Activated naive CD4-positive, alpha-beta T cell treated with anti-CD3 and anti-CD28 coated beads, Interleukin-2, amount 50 U/mL, for 72 hours (primary cell): ENCODE results near the gene TMEM123. TPM values are rescaled to one million over a fixed set of nuclear protein-coding genes. Genes with fewer than 3 reads are reported as not detected.

Source experiments
- ATAC-seq, 2 donors: fragments of 150-1000 bp; cut with Tn5 transposase; 2 replicates each; pipeline ENCODE4 v1.10.0; 2021; ENCODE audit warnings: mild to moderate bottlenecking in 2 of 2, moderate library complexity in 2 of 2
- DNase-seq, 2 donors: peaks; one replicate each; pipeline ENCODE4 v3.0.0; 2021 to 2022; ENCODE audit warnings: low spot score in 2 of 2
- H3K27ac Mint-ChIP-seq, 2 donors: one replicate each; pipeline ENCODE4 v1.8.0; 2022; ENCODE audit warnings: mild to moderate bottlenecking in 2 of 2, mixed read lengths in 2 of 2
- H3K36me3 Mint-ChIP-seq, 2 donors: one replicate each; pipeline ENCODE4 v1.8.0; 2022; ENCODE audit warnings: mixed read lengths in 2 of 2
- H3K9me3 Mint-ChIP-seq, 2 donors: one replicate each; pipeline ENCODE4 v1.8.0; 2022; ENCODE audit warnings: mixed read lengths in 2 of 2
- total RNA-seq, 2 donors: library from RNA; stranded (reverse); gene quantifications; one replicate each; pipeline ENCODE4 v1.2.3, GENCODE V29; 2022

Gene TMEM123
- total RNA-seq, 2 donors from 2014 or later: 193 to 330 TPM

DNA sequence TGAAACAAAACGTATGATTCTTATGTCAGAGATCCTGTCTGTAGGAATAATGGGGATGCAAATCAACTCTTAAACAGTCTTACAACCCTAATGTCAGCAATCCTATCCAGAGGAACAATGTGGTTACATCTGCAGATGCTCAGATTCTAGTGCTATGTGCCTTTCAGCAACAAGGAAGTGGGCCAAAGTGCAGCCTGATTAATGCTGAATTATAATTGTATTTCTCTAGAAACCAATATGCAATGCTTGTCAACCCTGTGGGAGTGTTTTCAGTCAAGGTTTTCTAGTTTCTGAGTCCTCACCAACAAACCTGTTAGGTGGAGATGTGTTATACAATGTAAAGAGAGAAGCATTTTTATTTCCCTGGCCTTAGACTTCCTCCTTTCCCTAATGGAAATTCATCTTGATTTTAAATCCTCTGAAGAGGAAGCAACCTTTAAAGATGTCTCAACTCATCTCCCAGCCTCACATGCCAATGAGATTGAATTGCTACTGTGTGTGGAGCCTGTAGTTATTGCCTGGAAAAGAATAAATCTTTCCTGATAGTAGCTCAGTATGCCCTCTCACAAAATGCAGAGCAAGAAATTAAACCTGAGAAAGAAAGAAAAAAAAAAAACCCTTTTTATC, 26.2 kb upstream of the TMEM123 start:
- DNase-seq: no peak
- Mint-ChIP-seq H3K36me3 (peaks cover 0 to 6% of the 10 kb centered on the region in 2 donors), H3K27ac (no peak overlapping the region), H3K9me3 (no peaks in the 10 kb centered on the region)
- ATAC-seq: no peak

- no peak for DNase-seq
- ATAC-seq: peak; percentile 35 to 67
- peaks cover 0 to 6% of the 10 kb centered on the region in 2 donors for H3K36me3 Mint-ChIP-seq
- H3K9me3 Mint-ChIP-seq: no peaks in the 10 kb centered on the region
- peak overlapping the region; percentile 65 to 92 for H3K27ac Mint-ChIP-seq
These were observed 24.2 kb upstream of the TMEM123 start for GRCh38 chr11:102476812-102477211.

DNA sequence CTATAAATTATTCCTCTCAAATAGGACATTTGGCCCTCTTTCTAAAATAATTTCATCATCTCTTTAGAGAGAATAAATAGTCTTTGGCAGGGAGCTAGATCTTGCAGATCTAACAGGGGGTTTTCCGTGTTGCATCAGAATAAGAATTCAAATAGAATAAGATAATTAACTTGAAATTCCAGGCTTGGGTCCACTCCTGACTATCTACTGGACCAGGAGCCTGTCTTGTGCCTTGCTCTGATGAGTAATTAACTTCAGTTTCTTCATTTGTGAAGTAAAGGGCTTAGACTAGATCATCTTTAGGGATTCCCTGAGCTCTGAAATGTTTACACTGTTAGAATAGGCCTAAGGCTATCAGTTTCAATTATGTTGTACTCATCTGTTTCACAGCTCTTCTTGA, 23.5 kb upstream of the TMEM123 start:
- Mint-ChIP-seq H3K27ac (peak overlapping the region; percentile 65 to 92), H3K36me3 (peaks cover 0 to 6% of the 10 kb centered on the region in 2 donors), H3K9me3 (no peaks in the 10 kb centered on the region)
- DNase-seq: no peak
- ATAC-seq: peak; percentile 18 to 54

GRCh38 chr11:102473543-102473942, 21.0 kb upstream of the TMEM123 start:
- ATAC-seq (peak in 1 of 2 donors; percentile 21), DNase-seq (no peak)
- Mint-ChIP-seq H3K27ac (peak overlapping the region in 1 of 2 donors; percentile 71), H3K9me3 (no peaks in the 10 kb centered on the region), H3K36me3 (peaks cover 4 to 6% of the 10 kb centered on the region in 2 donors)

- H3K27ac Mint-ChIP-seq: peak overlapping the region in 1 of 2 donors; percentile 7
- DNase-seq (no peak), ATAC-seq (no peak)
- H3K9me3 Mint-ChIP-seq: no peaks in the 10 kb centered on the region
- H3K36me3 Mint-ChIP-seq: peaks cover 0 to 9% of the 10 kb centered on the region in 2 donors
These were observed 19.6 kb upstream of the TMEM123 start for GRCh38 chr11:102472127-102472526.

DNA sequence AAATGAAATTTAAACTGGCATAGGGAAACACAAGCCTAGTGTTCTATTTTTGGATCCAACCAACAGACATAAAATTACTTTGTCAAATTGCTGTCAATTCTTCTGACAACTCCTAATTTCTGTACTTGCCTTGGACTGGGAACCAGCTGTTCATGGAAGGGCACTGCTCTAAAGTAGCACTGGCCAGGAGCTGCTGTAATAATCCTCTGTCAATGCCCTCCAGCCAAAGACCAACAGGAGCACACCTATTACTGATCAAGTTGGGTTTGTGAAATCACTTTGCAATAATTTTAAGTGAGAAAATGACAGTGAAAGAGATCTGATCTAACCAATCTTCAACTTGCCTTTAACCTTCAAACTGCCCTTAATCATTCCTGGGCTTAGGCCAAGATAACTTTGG, 18.9 kb upstream of the TMEM123 start:
- H3K36me3 Mint-ChIP-seq: peaks cover 0 to 9% of the 10 kb centered on the region in 2 donors
- ATAC-seq (no peak), DNase-seq (no peak)
- no peak overlapping the region for H3K27ac Mint-ChIP-seq
- no peaks in the 10 kb centered on the region for H3K9me3 Mint-ChIP-seq

DNA sequence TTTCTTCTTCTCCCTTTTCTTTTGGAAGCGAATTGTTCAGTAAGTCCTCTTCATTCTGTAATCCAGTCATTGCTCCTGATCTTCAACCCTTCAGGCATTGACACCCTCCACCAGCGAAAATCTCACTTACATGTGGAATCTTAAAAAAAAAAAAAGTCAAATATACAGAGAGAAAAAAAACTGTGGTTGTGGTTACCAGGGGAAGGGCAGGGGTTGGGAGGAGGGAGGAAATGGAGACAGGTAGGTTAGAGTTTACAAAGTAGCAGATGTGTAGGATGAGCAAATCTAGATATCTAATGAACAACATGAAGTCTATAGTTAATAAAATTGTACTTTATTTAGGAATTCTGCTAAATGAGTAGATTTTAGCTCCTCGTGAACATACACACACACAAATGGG, 17.7 kb upstream of the TMEM123 start:
- no peaks in the 10 kb centered on the region for H3K9me3 Mint-ChIP-seq
- no peak for DNase-seq
- ATAC-seq: peak in 1 of 2 donors; percentile 29
- H3K27ac Mint-ChIP-seq: peak overlapping the region in 1 of 2 donors; percentile 37
- peaks cover 0 to 9% of the 10 kb centered on the region in 2 donors for H3K36me3 Mint-ChIP-seq

DNA sequence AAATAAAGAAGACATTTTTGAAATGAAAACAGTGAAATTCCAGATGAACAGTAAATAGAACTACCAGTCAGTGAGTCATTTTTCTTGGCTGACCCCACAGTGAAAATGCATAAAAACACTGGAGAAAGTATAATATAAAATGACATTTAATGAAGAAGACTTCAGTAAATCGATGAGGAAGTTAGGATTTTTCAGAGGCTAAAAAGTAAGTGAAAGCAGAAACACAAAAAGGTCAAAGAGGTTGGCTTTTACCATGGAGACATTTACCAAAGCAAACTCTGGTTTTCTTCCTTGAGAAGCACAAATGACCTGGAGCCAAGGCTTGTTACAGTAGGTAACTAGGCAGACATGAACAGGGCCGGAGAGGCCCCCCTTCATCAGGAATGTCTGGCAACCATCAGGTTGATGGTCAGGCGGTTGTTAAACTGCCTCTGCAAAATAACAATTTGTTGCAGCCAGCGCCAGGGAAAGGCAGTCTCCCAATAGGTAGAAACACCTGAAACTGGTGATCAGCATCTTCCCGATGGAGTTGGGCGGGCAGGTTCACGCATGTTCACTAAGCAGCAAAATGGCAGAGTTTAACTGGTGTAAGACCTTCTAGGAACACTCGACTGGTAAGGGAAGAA, 16.7 kb upstream of the TMEM123 start:
- Mint-ChIP-seq H3K36me3 (peaks cover 0 to 9% of the 10 kb centered on the region in 2 donors), H3K9me3 (no peaks in the 10 kb centered on the region), H3K27ac (peak overlapping the region; percentile 16 to 74)
- no peak for DNase-seq
- ATAC-seq: no peak

DNA sequence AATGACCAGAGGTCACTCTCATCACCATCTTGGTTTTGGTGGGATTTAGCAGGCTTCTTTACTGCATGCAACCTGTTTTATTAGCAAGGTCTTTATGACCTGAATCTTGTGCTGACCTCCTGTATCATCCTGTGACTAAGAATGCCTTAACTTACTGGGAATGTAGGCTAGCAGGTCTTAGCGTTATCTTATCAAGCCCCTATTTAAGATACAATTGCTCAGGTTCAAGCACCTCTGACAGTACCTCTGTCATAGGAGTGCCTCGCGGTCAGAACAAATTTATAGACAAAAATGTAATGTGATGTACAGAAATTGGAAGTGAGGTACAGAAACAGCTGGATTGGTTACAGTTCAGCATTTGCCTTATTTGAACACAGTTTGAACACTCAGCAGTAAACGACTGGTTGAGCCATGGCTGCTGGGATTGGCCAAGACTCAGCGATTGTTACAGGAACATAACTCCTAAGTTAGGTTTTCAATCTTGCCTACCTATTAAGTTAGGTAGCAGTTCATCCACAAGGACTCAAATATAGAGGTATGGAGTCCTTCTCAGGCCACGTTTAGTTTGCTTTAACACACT, 16.1 kb upstream of the TMEM123 start:
- Mint-ChIP-seq H3K36me3 (peaks cover 0 to 9% of the 10 kb centered on the region in 2 donors), H3K27ac (peak overlapping the region in 1 of 2 donors; percentile 74), H3K9me3 (no peaks in the 10 kb centered on the region)
- no peak for DNase-seq
- ATAC-seq: no peak

GRCh38 chr11:102467853-102468580, 15.5 kb upstream of the TMEM123 start:
- DNase-seq: no peak
- Mint-ChIP-seq H3K36me3 (peaks cover 0 to 9% of the 10 kb centered on the region in 2 donors), H3K27ac (peak overlapping the region in 1 of 2 donors; percentile 74), H3K9me3 (no peaks in the 10 kb centered on the region)
- ATAC-seq: peak in 1 of 2 donors; percentile 26

DNA sequence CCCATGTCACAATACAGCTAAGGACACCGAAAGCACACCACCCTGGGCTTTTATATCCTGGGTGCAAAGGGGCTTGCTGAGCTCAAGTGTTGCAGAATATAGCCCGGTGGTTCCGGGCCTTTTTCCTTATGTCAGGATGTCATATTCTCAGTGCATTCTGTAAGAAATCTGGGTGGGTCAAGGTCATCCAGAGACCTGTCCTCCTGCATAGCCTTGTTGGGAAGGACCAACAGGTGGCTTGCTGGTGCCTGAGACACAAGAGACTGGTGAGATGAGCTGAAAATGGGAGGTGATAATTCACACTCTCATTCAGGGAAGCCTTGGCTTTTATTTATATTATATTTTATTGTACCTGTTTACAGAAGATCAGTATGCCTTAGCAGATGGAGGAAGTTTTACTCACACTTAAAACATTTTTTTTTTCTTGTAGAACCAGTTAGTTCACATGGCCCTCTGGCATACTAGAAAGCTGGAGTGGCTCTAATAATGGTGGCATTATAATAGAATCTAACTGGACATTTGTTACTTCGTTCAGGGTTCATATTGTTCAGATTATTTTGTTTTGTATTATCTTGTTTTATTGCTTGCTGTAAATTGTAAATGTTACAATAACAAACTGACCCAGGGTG, 14.6 kb upstream of the TMEM123 start:
- Mint-ChIP-seq H3K27ac (no peak overlapping the region), H3K9me3 (no peaks in the 10 kb centered on the region), H3K36me3 (peaks cover 0 to 9% of the 10 kb centered on the region in 2 donors)
- DNase-seq (no peak), ATAC-seq (no peak)

GRCh38 chr11:102465696-102466095, 13.1 kb upstream of the TMEM123 start:
- no peaks in the 10 kb centered on the region for H3K9me3 Mint-ChIP-seq
- peaks cover 0 to 9% of the 10 kb centered on the region in 2 donors for H3K36me3 Mint-ChIP-seq
- DNase-seq (no peak), ATAC-seq (no peak)
- H3K27ac Mint-ChIP-seq: peak overlapping the region; percentile 15 to 78

DNA sequence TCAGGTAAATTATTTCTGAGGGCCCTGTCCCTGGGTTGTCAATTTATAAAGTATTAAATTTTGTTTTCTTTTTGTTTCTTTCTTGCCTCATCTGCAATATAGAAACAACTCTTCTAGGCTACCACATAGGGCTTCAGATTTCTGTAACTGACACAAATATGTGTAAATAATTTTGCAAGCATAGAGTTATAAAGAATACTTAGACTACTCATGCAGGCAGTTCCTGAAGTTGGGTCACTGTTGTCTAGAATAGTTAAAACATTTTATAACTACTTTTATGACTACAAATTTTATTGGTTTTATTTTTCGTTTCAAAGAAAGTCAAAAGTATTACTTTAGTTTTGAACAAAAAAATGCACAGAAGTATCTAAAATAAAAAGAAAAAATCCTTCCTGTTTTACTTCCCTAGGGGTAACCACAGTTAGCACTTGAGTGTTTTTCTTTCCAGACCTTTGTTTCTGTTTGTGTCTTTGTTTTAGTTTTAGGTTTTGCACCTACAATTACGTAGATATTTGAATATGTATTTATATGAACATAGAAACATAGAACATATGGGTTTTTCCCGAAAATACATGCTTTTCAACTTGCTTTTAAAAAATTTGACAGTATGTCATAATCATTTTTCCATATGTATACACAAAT, 12.4 kb upstream of the TMEM123 start:
- Mint-ChIP-seq H3K27ac (peak overlapping the region; percentile 78), H3K36me3 (peaks cover 3 to 7% of the 10 kb centered on the region in 2 donors), H3K9me3 (peaks cover under 1 to 3% of the 10 kb centered on the region in 2 donors)
- peak in 1 of 2 donors; percentile 83 for ATAC-seq
- DNase-seq: no peak

GRCh38 chr11:102464037-102464436, 11.5 kb upstream of the TMEM123 start:
- Mint-ChIP-seq H3K27ac (no peak overlapping the region), H3K9me3 (peaks cover 4 to 7% of the 10 kb centered on the region in 2 donors), H3K36me3 (peaks cover 5 to 9% of the 10 kb centered on the region in 2 donors)
- ATAC-seq: no peak
- DNase-seq: no peak

DNA sequence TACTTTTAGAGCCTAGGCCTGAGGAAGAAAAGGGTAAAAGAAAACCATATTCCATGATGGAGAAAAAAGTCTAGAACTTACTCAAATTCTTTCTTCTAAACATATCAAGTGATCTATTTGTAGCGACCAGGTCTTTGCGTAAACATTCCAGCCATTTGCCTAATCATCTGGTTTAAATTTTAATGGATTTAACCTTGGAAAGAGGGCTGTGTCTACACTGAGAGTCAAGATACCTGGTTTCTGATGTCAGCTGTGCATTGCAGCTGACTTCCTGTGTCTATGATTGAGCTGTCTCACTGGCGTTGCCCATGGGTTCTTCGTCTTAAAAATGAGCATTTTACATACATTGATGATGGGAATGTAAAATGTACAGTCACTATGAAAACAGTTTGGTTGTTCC, 10.0 kb upstream of the TMEM123 start:
- DNase-seq: no peak
- peaks cover 4 to 7% of the 10 kb centered on the region in 2 donors for H3K9me3 Mint-ChIP-seq
- H3K36me3 Mint-ChIP-seq: peaks cover 0 to 9% of the 10 kb centered on the region in 2 donors
- no peak overlapping the region for H3K27ac Mint-ChIP-seq
- no peak for ATAC-seq

DNA sequence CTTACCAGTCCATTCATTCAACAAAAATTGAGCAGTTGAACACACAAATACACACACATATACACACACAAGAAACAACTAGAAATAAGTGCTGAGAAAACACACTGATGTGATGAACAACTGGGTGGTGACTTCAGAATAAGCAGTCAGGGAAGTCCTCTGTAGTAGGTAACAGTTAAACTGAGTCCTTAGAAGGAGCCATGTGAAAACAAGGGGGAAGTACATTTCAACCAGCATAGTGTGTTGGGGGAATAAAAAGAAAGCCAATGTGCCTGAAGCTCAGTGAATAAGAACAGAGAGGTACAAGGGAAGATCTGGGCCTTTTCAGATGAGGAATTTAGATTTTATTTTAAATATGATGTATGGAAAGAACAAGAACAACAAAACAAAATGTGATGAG, 6.8 kb upstream of the TMEM123 start:
- Mint-ChIP-seq H3K36me3 (peaks cover 0 to 9% of the 10 kb centered on the region in 2 donors), H3K27ac (peak overlapping the region; percentile 5 to 37), H3K9me3 (peaks cover 4 to 7% of the 10 kb centered on the region in 2 donors)
- peak in 1 of 2 donors; percentile 39 for ATAC-seq
- DNase-seq: no peak
